ENCODE measurements around the gene PRRC2B.

Gene PRRC2B

GRCh38 chr9:131499254-131499767 lies 105.4 kb downstream of the PRRC2B start:
- no peak overlapping the region for H3K9ac ChIP-seq (ENCODE audit: low read length)
- H4K91ac ChIP-seq (ENCODE audit: low read depth, low read length): no peak overlapping the region
- H3K23ac ChIP-seq (ENCODE audit: low read length): no peak overlapping the region
- H3K79me1 ChIP-seq (ENCODE audit: low read length): peaks cover 8% of the 10 kb centered on the region
- H3K14ac ChIP-seq (ENCODE audit: low read length): no peak overlapping the region
- no peak overlapping the region for H2BK12ac ChIP-seq (ENCODE audit: low read length)
- no peak overlapping the region for H3K4me2 ChIP-seq (ENCODE audit: low read length)
- H2AFZ ChIP-seq (ENCODE audit: insufficient read depth, low read length, poor library complexity): no peak overlapping the region
- peaks cover 9 to 10% of the 10 kb centered on the region in 2 experiments for H3K4me1 ChIP-seq (ENCODE audit: control insufficient read depth in 1 of 2, insufficient read depth in 2 of 2, low read length in 2 of 2)
- H4K8ac ChIP-seq (ENCODE audit: low read depth, low read length): no peak overlapping the region
- no peak overlapping the region for H3K4ac ChIP-seq (ENCODE audit: low read depth, low read length)
- H3K79me2 ChIP-seq (ENCODE audit: control insufficient read depth, insufficient read depth, low read length, poor library complexity): peaks cover 11% of the 10 kb centered on the region
- no peak overlapping the region for H3K4me3 ChIP-seq (ENCODE audit: low read depth, low read length)
- no peak overlapping the region for H2BK120ac ChIP-seq (ENCODE audit: insufficient read depth, low read length, poor library complexity)
- H3K36me3 ChIP-seq (ENCODE audit: control insufficient read depth in 1 of 2, insufficient read depth in 2 of 2, low read length in 2 of 2): peaks cover 56 to 57% of the 10 kb centered on the region in 2 experiments
- peak overlapping the region; percentile 23 for H4K12ac ChIP-seq (ENCODE audit: low read depth, low read length)
- H3K9me3 ChIP-seq (ENCODE audit: insufficient read depth, low read depth, low read length): no peaks in the 10 kb centered on the region
- no peak overlapping the region for H3K18ac ChIP-seq (ENCODE audit: low read length)
- no peak overlapping the region for H2BK5ac ChIP-seq (ENCODE audit: low read depth, low read length, poor library complexity)
- no peak overlapping the region for H3K27ac ChIP-seq (ENCODE audit: low read depth, low read length)
- no peaks in the 10 kb centered on the region for H3K27me3 ChIP-seq (ENCODE audit: insufficient read depth, low read length)
- H2AK5ac ChIP-seq (ENCODE audit: low read length): no peak overlapping the region
- DNase-seq: no peak
- no CpG with 5 or more reads among the region's 7 CpGs for WGBS (ENCODE audit: extremely low coverage, insufficient coverage, insufficient read length)

- Histone ChIP-seq H3K79me1 (ENCODE audit: low read length) (peaks cover 8% of the 10 kb centered on the region), H4K91ac (ENCODE audit: low read depth, low read length) (no peak overlapping the region), H2BK5ac (ENCODE audit: low read depth, low read length, poor library complexity) (no peak overlapping the region), H3K23ac (ENCODE audit: low read length) (no peak overlapping the region), H4K12ac (ENCODE audit: low read depth, low read length) (no peak overlapping the region), H2BK120ac (ENCODE audit: insufficient read depth, low read length, poor library complexity) (no peak overlapping the region), H3K9ac (ENCODE audit: low read length) (no peak overlapping the region), H3K4me3 (ENCODE audit: low read depth, low read length) (no peak overlapping the region), H3K4ac (ENCODE audit: low read depth, low read length) (no peak overlapping the region), H3K79me2 (ENCODE audit: control insufficient read depth, insufficient read depth, low read length, poor library complexity) (peaks cover 11% of the 10 kb centered on the region), H3K4me2 (ENCODE audit: low read length) (no peak overlapping the region), H3K36me3 (ENCODE audit: control insufficient read depth in 1 of 2, insufficient read depth in 2 of 2, low read length in 2 of 2) (peaks cover 45 to 47% of the 10 kb centered on the region in 2 experiments), H2BK12ac (ENCODE audit: low read length) (no peak overlapping the region), H3K14ac (ENCODE audit: low read length) (no peak overlapping the region), H3K27me3 (ENCODE audit: insufficient read depth, low read length) (no peaks in the 10 kb centered on the region), H3K9me3 (ENCODE audit: insufficient read depth, low read depth, low read length) (no peaks in the 10 kb centered on the region), H4K8ac (ENCODE audit: low read depth, low read length) (no peak overlapping the region), H3K27ac (ENCODE audit: low read depth, low read length) (no peak overlapping the region), H3K18ac (ENCODE audit: low read length) (no peak overlapping the region), H3K4me1 (ENCODE audit: control insufficient read depth in 1 of 2, insufficient read depth in 2 of 2, low read length in 2 of 2) (peaks cover 9 to 10% of the 10 kb centered on the region in 2 experiments), H2AFZ (ENCODE audit: insufficient read depth, low read length, poor library complexity) (no peak overlapping the region), H2AK5ac (ENCODE audit: low read length) (no peak overlapping the region)
- no CpG with 5 or more reads among the region's 12 CpGs for WGBS (ENCODE audit: extremely low coverage, insufficient coverage, insufficient read length)
- DNase-seq: no peak
Observed at GRCh38 chr9:131500377-131500776, 106.5 kb downstream of the PRRC2B start.

- no peak overlapping the region for H3K18ac ChIP-seq (ENCODE audit: low read length)
- no peak overlapping the region for H2BK120ac ChIP-seq (ENCODE audit: insufficient read depth, low read length, poor library complexity)
- no peak overlapping the region for H3K4me2 ChIP-seq (ENCODE audit: low read length)
- no peak overlapping the region for H3K14ac ChIP-seq (ENCODE audit: low read length)
- H3K79me2 ChIP-seq (ENCODE audit: control insufficient read depth, insufficient read depth, low read length, poor library complexity): peaks cover 11% of the 10 kb centered on the region
- H3K4ac ChIP-seq (ENCODE audit: low read depth, low read length): no peak overlapping the region
- peaks cover 40% of the 10 kb centered on the region in 2 experiments for H3K36me3 ChIP-seq (ENCODE audit: control insufficient read depth in 1 of 2, insufficient read depth in 2 of 2, low read length in 2 of 2)
- no peak overlapping the region for H3K23ac ChIP-seq (ENCODE audit: low read length)
- H3K9ac ChIP-seq (ENCODE audit: low read length): no peak overlapping the region
- no peak overlapping the region for H2AK5ac ChIP-seq (ENCODE audit: low read length)
- H3K4me3 ChIP-seq (ENCODE audit: low read depth, low read length): no peak overlapping the region
- no peaks in the 10 kb centered on the region for H3K27me3 ChIP-seq (ENCODE audit: insufficient read depth, low read length)
- WGBS (ENCODE audit: extremely low coverage, insufficient coverage, insufficient read length): no CpG with 5 or more reads among the region's 5 CpGs
- no peak overlapping the region for H4K12ac ChIP-seq (ENCODE audit: low read depth, low read length)
- H2AFZ ChIP-seq (ENCODE audit: insufficient read depth, low read length, poor library complexity): no peak overlapping the region
- DNase-seq: peak in 1 of 2 donors; percentile 35
- no peak overlapping the region for H2BK12ac ChIP-seq (ENCODE audit: low read length)
- no peak overlapping the region for H3K27ac ChIP-seq (ENCODE audit: low read depth, low read length)
- H2BK5ac ChIP-seq (ENCODE audit: low read depth, low read length, poor library complexity): no peak overlapping the region
- H4K91ac ChIP-seq (ENCODE audit: low read depth, low read length): no peak overlapping the region
- H3K79me1 ChIP-seq (ENCODE audit: low read length): peaks cover 8% of the 10 kb centered on the region
- H3K4me1 ChIP-seq (ENCODE audit: control insufficient read depth in 1 of 2, insufficient read depth in 2 of 2, low read length in 2 of 2): peaks cover 9 to 10% of the 10 kb centered on the region in 2 experiments
- H4K8ac ChIP-seq (ENCODE audit: low read depth, low read length): no peak overlapping the region
- no peaks in the 10 kb centered on the region for H3K9me3 ChIP-seq (ENCODE audit: insufficient read depth, low read depth, low read length)
Observed at GRCh38 chr9:131500939-131501541, 107.2 kb downstream of the PRRC2B start.

GRCh38 chr9:131502781-131503625 lies 109.1 kb downstream of the PRRC2B start, which contains the start of gene POMT1:
Gene POMT1 (plus strand): TSS chr9:131502918. CDS start chr9:131504219, 1,301 bp downstream.
- peaks cover 8% of the 10 kb centered on the region for H3K79me1 ChIP-seq (ENCODE audit: low read length)
- H3K27me3 ChIP-seq (ENCODE audit: insufficient read depth, low read length): no peaks in the 10 kb centered on the region
- H2BK12ac ChIP-seq (ENCODE audit: low read length): no peak within 1 kb of the TSS
- H3K18ac ChIP-seq (ENCODE audit: low read length): peak within 1 kb of the TSS; percentile 58
- peak within 1 kb of the TSS; percentile 31 for H2AK5ac ChIP-seq (ENCODE audit: low read length)
- H3K27ac ChIP-seq (ENCODE audit: low read depth, low read length): peak within 1 kb of the TSS; percentile 28
- DNase-seq: peak; percentile 85 to 94
- H4K12ac ChIP-seq (ENCODE audit: low read depth, low read length): peak within 1 kb of the TSS; percentile 46
- H3K79me2 ChIP-seq (ENCODE audit: control insufficient read depth, insufficient read depth, low read length, poor library complexity): peaks cover 11% of the 10 kb centered on the region
- peak within 1 kb of the TSS; percentile 74 for H3K4me2 ChIP-seq (ENCODE audit: low read length)
- no peak within 1 kb of the TSS for H2BK5ac ChIP-seq (ENCODE audit: low read depth, low read length, poor library complexity)
- H4K91ac ChIP-seq (ENCODE audit: low read depth, low read length): peak within 1 kb of the TSS; percentile 60
- peak within 1 kb of the TSS; percentile 82 for H3K14ac ChIP-seq (ENCODE audit: low read length)
- H2BK120ac ChIP-seq (ENCODE audit: insufficient read depth, low read length, poor library complexity): peak within 1 kb of the TSS; percentile 60
- H3K9me3 ChIP-seq (ENCODE audit: insufficient read depth, low read depth, low read length): peaks cover 3% of the 10 kb centered on the region
- peaks cover 27 to 29% of the 10 kb centered on the region in 2 experiments for H3K36me3 ChIP-seq (ENCODE audit: control insufficient read depth in 1 of 2, insufficient read depth in 2 of 2, low read length in 2 of 2)
- H3K9ac ChIP-seq (ENCODE audit: low read length): peak within 1 kb of the TSS; percentile 80
- peak within 1 kb of the TSS; percentile 85 for H3K4me3 ChIP-seq (ENCODE audit: low read depth, low read length)
- no peak within 1 kb of the TSS for H3K23ac ChIP-seq (ENCODE audit: low read length)
- peak within 1 kb of the TSS; percentile 24 for H3K4ac ChIP-seq (ENCODE audit: low read depth, low read length)
- H3K4me1 ChIP-seq (ENCODE audit: control insufficient read depth in 1 of 2, insufficient read depth in 2 of 2, low read length in 2 of 2): peaks cover 9 to 10% of the 10 kb centered on the region in 2 experiments
- peak within 1 kb of the TSS; percentile 76 for H2AFZ ChIP-seq (ENCODE audit: insufficient read depth, low read length, poor library complexity)
- H4K8ac ChIP-seq (ENCODE audit: low read depth, low read length): peak within 1 kb of the TSS; percentile 79
- no CpG with 5 or more reads among the region's 83 CpGs for WGBS (ENCODE audit: extremely low coverage, insufficient coverage, insufficient read length)
